ENCODE data around the gene SPINK6. TPM values are rescaled to one million over a fixed set of nuclear protein-coding genes. Genes with fewer than 3 reads are reported as not detected.

Gene SPINK6
- total RNA-seq, 1 donor from 2014 or later, result not detected

DNA sequence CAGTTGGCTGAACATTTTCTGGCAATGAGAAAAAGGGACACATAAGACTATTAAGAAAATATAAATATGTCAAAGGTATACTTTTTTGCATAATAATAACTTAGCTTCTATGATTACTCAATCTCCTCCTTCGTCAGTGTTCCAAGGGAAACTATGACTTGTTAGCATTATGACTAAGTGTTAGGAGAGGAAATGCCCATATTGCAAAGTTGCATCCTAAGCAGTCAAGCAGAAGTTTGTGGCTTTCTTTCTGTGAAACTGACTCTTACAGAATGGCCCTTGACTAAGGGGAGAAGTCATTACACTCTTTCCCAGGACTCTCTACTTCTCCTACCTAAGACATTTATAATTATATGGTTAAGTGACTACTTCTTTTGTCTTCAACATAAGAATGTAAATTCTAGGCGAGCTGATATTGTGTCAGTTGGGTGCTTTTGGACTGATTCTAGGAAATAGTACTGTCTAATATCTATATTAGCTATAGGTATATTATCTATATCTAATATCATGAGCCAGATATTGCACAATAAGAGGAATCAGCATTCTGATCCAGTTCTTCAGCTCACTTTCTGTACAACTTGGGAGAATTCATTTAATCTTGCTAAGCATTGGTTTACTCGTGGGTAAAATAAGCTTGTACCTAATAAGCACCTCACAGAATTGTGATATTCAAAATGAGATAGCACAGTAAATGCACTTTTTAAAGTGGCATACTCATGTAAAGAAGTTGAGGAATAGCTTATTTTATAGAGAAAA lies 16.4 kb upstream of the SPINK6 start:
- Histone ChIP-seq H3K4me3 (ENCODE audit: low read depth, low read length) (no peak overlapping the region), H3K36me3 (ENCODE audit: control insufficient read depth, insufficient read depth, low read length) (no peaks in the 10 kb centered on the region), H3K27me3 (ENCODE audit: control insufficient read depth, insufficient read depth, low read length) (no peaks in the 10 kb centered on the region)
- DNase-seq (ENCODE audit: low read depth), result peak; percentile 99
- FAIRE-seq, result no peak
- TF ChIP-seq, protein P1, sequence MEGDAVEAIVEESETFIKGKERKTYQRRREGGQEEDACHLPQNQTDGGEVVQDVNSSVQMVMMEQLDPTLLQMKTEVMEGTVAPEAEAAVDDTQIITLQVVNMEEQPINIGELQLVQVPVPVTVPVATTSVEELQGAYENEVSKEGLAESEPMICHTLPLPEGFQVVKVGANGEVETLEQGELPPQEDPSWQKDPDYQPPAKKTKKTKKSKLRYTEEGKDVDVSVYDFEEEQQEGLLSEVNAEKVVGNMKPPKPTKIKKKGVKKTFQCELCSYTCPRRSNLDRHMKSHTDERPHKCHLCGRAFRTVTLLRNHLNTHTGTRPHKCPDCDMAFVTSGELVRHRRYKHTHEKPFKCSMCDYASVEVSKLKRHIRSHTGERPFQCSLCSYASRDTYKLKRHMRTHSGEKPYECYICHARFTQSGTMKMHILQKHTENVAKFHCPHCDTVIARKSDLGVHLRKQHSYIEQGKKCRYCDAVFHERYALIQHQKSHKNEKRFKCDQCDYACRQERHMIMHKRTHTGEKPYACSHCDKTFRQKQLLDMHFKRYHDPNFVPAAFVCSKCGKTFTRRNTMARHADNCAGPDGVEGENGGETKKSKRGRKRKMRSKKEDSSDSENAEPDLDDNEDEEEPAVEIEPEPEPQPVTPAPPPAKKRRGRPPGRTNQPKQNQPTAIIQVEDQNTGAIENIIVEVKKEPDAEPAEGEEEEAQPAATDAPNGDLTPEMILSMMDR (IDR thresholded peaks at IDR 0.05; ENCODE audit: insufficient read depth, low read length, severe bottlenecking), result no peak

DNA sequence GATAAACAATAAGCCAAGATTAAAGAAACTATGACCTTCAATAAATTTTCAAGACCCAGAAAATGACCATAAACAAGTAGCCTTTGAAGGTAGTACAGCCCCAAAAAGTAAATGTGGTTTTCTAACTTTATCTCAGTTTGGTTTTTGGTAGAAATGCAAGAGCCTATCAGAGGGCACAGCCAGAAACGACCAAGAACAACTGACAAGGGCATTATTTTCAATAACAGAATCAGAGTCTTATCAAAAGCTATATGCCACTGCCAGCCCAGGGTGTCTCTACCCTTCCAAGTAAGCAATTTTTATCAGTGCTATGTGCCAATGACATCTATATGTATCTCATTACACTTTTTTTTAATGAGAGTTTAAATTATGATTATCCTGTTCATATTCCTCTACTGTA lies 11.8 kb upstream of the SPINK6 start:
- H3K4me3 ChIP-seq (ENCODE audit: low read depth, low read length), result no peak overlapping the region
- TF ChIP-seq, protein P1 (IDR thresholded peaks at IDR 0.05; ENCODE audit: insufficient read depth, low read length, severe bottlenecking), result no peak
- H3K27me3 ChIP-seq (ENCODE audit: control insufficient read depth, insufficient read depth, low read length), result no peaks in the 10 kb centered on the region
- H3K36me3 ChIP-seq (ENCODE audit: control insufficient read depth, insufficient read depth, low read length), result no peaks in the 10 kb centered on the region
- FAIRE-seq (no peak), DNase-seq (ENCODE audit: low read depth) (no peak)

DNA sequence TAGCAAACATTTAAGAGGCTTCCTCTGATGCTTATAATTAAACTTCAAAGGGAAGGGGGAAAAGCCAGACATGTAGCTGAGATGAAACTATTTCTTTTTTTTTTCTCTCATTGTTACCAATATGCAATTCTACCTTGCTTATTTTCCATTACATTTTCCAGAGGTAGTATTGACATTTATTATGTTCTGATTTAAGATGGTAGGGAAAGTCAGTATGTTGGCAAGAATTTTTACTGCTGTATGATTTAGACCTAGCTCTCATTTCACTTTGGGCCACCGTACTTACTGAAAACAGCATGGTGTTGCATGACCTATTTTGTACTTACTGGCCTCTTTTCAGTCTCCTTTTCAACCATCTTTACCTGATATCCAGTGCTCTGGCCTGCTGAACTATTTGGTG lies 9.6 kb upstream of the SPINK6 start:
- Histone ChIP-seq H3K27me3 (ENCODE audit: control insufficient read depth, insufficient read depth, low read length) (no peaks in the 10 kb centered on the region), H3K4me3 (ENCODE audit: low read depth, low read length) (no peak overlapping the region), H3K36me3 (ENCODE audit: control insufficient read depth, insufficient read depth, low read length) (no peaks in the 10 kb centered on the region)
- FAIRE-seq, result no peak
- TF ChIP-seq, protein P1 (IDR thresholded peaks at IDR 0.05; ENCODE audit: insufficient read depth, low read length, severe bottlenecking), result no peak
- DNase-seq (ENCODE audit: low read depth), result no peak

DNA sequence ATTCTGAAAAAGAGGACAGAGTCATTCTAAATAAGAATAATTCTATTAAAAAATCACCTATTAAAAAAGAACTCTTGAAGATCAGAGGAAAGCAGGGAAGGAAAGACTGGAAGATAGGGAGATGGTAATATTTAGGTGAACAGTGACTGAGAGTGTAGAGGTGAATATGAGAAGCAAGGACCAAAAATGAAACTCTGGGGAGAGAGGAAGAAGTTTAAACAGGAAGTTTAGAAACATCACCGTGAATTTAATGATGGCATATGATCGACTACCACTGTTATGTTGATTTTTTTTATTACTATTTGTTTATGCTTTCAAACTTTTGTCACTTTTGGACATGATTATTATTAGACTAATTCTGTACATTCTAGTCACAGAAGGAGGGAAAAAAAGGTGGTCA lies 1.7 kb upstream of the SPINK6 start:
- TF ChIP-seq, protein P1 (IDR thresholded peaks at IDR 0.05; ENCODE audit: insufficient read depth, low read length, severe bottlenecking), result no peak
- H3K36me3 ChIP-seq (ENCODE audit: control insufficient read depth, insufficient read depth, low read length), result no peaks in the 10 kb centered on the region
- H3K4me3 ChIP-seq (ENCODE audit: low read depth, low read length), result no peak overlapping the region
- DNase-seq (ENCODE audit: low read depth) (no peak), FAIRE-seq (no peak)
- no peaks in the 10 kb centered on the region for H3K27me3 ChIP-seq (ENCODE audit: control insufficient read depth, insufficient read depth, low read length)

DNA sequence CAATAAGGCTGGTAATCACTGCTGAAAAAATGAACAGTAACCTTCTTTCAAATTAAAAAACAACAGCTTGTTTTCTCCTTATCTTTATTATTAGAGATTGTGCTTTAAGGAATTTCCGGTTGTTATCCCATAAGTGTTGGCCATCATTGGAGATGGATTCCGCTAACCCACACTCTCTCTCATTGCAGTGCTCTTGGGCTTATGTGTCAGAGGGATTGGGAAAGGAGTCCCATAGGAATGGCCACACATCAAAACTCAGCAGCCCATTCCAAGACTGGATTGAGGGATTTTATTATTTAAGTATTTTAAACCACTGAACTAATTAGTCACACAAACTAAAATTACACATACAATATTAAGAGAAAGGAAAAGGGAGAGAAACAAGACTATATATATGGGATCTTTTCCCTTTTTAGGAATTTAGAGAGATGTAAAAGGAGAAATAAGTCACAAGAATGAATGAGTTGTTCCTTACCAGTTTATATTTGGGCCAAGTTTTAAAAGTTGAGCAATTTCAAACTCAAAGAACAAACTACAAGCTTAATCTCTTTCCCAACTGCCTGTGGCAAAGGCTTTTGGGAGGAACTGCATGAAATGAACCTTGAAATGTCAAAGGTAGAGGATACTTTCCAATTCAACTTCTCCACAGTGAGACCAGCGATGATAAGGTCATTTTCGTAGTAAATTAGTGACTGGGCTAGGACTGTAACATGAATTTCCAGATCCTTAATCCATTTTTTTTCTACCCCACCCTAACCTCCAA lies 2.4 kb downstream of the SPINK6 start:
- no peak for FAIRE-seq
- H3K27me3 ChIP-seq (ENCODE audit: control insufficient read depth, insufficient read depth, low read length), result no peaks in the 10 kb centered on the region
- TF ChIP-seq, protein P1 (IDR thresholded peaks at IDR 0.05; ENCODE audit: insufficient read depth, low read length, severe bottlenecking), result no peak
- no peak for DNase-seq (ENCODE audit: low read depth)
- H3K4me3 ChIP-seq (ENCODE audit: low read depth, low read length), result no peak overlapping the region
- H3K36me3 ChIP-seq (ENCODE audit: control insufficient read depth, insufficient read depth, low read length), result no peaks in the 10 kb centered on the region
